Skeletal muscle tissue (tissue), 4 donors: Measurements from ENCODE around the gene MALRD1. TPM values are rescaled to one million over a fixed set of nuclear protein-coding genes. Genes with fewer than 3 reads are reported as not detected.
"Not testable (repeated sequence)": the region's sequence is repeated elsewhere in the genome, so short reads cannot be mapped to it uniquely, and the experiment has no call there.

ENCODE experiments used
- H3K27ac ChIP-seq: one replicate; pipeline ENCODE4 v1.7.0; 2013; ENCODE audit warnings: mild to moderate bottlenecking, low read depth, low read length, inconsistent platforms
- H3K27me3 ChIP-seq, 3 donors: one replicate each; pipeline ENCODE4 v1.7.0; 2013; ENCODE audit warnings: low read length in 3 of 3; ENCODE audit not compliant: control insufficient read depth in 3 of 3, insufficient read depth in 3 of 3
- H3K36me3 ChIP-seq, 3 donors: one replicate each; pipeline ENCODE4 v1.7.0; 2013; ENCODE audit warnings: low read length in 3 of 3; ENCODE audit not compliant: control insufficient read depth in 3 of 3, insufficient read depth in 3 of 3
- H3K4me1 ChIP-seq, 3 donors: one replicate each; pipeline ENCODE4 v1.7.0; 2013; ENCODE audit warnings: low read length in 3 of 3, mild to moderate bottlenecking in 3 of 3; ENCODE audit not compliant: control insufficient read depth in 3 of 3, insufficient read depth in 3 of 3
- H3K4me3 ChIP-seq, 3 donors: one replicate each; pipeline ENCODE4 v1.7.0; 2013; ENCODE audit warnings: low read length in 3 of 3
- H3K9ac ChIP-seq, 3 donors: one replicate each; pipeline ENCODE4 v1.7.0; 2013; ENCODE audit warnings: low read length in 3 of 3, mild to moderate bottlenecking in 3 of 3, moderate library complexity in 2 of 3, low read depth in 1 of 3
- H3K9me3 ChIP-seq, 3 donors: one replicate each; pipeline ENCODE4 v1.7.0; 2013; ENCODE audit warnings: low read length in 3 of 3; ENCODE audit not compliant: control insufficient read depth in 3 of 3
- total RNA-seq: library from RNA; depleted of rRNA; stranded (reverse); fragments of >200 nt; gene quantifications from one replicate; pipeline ENCODE4 v1.2.3, GENCODE V29; 2014
- donor health status: Osteomylitis.

The MALRD1 gene
- total RNA-seq, 1 donor from 2014 or later: 2.1 TPM

DNA sequence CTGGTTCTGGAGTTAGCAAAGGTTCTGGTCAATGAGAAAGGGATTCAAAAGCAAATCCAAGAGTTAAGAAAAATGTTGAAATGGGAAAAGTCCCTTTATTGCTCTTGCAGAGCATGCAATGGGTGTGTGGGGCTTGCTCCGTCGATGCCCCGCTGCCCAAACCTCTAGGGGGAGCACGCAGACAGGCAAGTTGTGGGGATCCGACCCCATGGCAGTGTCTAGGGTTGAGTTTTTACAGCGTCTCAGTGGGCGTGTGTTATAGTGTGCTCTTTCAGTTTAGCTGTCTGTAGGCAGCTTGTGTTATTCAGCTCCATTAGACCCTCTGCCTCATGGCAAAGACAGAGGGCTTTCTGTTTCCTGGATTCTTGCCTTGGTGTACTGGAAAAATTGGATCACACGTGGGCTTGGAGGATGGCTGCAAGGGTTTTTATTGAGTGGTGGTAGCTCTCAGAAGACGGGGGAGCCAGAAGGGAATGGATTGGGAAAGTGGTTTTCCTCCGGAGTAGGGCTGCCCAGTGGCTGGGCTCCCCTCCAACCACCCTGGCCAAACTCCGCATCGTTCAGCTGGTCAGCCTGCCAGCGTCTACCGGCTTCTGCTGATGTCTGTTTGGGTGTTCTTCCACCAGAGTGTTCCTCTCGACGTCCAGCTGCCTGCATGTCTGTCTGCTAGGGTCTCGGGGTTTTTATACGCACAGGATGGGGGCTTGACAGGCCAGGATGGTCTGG is 665.4 kb downstream of the MALRD1 start:
- Histone ChIP-seq H3K27ac (no peak overlapping the region), H3K27me3 (no peaks in the 10 kb centered on the region), H3K4me3 (peak overlapping the region; percentile 24 to 57 (median 35)), H3K36me3 (no peaks in the 10 kb centered on the region), H3K9me3 (peaks cover 2 to 5% (median 4%) of the 10 kb centered on the region in 3 donors), H3K4me1 (peaks cover 0 to 4% (median 0%) of the 10 kb centered on the region in 3 donors), H3K9ac (no peak overlapping the region)

DNA sequence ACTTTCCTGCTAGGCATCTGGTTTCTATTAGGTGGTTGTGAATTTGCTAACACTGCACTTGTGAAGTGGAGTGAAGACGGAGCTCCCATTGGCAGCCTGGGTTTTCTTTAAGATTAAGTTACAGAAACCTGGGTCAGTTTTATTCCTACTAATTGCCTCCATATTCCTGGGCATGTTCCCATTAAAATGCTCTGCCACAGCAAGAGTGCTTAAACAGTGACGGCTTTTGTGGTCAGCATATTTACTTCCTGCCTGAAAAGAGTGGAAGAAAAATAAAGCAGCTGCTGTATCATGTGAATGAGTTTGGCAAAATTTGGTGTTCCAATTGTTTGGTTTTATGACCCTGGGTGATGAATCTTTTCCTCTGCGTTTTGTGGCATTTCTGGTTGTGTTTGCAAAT is 670.7 kb downstream of the MALRD1 start:
- H3K4me3 ChIP-seq: peak overlapping the region in 1 of 3 donors; percentile 17
- no peaks in the 10 kb centered on the region for H3K36me3 ChIP-seq
- peaks cover 0 to 2% (median 0%) of the 10 kb centered on the region in 3 donors for H3K9me3 ChIP-seq
- no peak overlapping the region for H3K27ac ChIP-seq
- H3K27me3 ChIP-seq: no peaks in the 10 kb centered on the region
- no peak overlapping the region for H3K9ac ChIP-seq
- peaks cover 0 to 2% (median 0%) of the 10 kb centered on the region in 3 donors for H3K4me1 ChIP-seq

DNA sequence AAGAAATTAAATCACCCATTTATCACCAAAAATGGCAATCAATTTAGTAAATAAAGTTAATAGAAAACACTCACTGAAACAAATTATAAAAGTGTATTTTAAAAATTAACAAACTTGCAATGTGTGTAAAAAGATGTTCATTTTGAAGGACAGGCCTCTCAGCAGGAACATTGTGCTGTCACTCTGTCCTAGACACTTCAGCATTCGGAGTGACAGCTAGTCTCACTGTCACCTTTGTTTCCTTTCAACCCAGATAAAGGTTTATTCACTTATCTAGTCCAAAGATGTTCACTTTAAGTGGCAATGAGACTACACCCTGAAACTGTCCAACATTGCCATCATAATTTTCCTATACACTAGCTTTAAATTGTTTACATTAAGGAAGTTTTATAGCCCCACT is 675.7 kb downstream of the MALRD1 start:
- H3K36me3 ChIP-seq: no peaks in the 10 kb centered on the region
- H3K4me3 ChIP-seq: no peak overlapping the region
- no peaks in the 10 kb centered on the region for H3K4me1 ChIP-seq
- peaks cover 0 to 2% (median 0%) of the 10 kb centered on the region in 3 donors for H3K9me3 ChIP-seq
- H3K27ac ChIP-seq: no peak overlapping the region
- no peak overlapping the region for H3K9ac ChIP-seq
- H3K27me3 ChIP-seq: no peaks in the 10 kb centered on the region

DNA sequence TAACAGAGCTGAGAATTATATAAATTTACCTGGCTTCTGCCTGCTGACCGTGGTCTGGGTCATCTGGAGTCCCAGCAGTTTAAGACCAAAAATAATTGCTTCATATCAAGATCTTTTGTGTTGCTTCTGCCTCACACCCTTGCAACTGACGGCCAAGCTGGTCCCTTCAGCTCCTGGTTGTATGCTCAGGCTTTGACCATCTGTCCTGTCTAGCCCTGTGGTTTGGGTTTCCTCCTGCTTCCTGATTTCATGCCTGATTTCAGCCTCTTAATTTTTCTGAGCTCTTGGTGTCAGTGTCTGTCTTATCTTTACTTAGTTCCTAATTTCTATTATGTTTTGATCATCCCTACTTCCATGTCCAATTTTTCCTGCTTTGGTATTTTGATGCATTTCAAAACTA is 679.8 kb downstream of the MALRD1 start:
- Histone ChIP-seq H3K27me3 (no peaks in the 10 kb centered on the region), H3K4me3 (no peak overlapping the region), H3K9ac (no peak overlapping the region), H3K9me3 (peaks cover 0 to 2% (median 0%) of the 10 kb centered on the region in 3 donors), H3K27ac (no peak overlapping the region), H3K4me1 (no peaks in the 10 kb centered on the region), H3K36me3 (no peaks in the 10 kb centered on the region)

DNA sequence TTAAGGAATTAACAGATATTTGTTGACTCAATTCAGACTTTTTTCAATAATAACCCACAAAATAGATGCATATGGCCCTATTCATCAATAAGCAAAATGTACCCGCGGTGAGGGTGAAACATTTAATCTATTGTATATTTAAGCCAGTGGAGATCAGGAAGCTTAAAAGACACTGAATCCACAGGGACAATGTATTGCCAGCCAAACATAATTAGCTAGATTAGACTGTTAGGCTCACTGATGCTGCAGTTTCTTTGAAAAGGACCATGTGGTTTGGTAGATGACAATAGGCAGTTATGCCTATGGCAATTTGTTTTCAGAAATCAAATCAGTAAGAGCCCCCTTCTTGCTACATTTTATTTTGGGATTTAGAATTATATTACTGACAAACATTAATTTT is 680.4 kb downstream of the MALRD1 start:
- Histone ChIP-seq H3K9ac (no peak overlapping the region), H3K27ac (no peak overlapping the region), H3K36me3 (no peaks in the 10 kb centered on the region), H3K4me1 (no peaks in the 10 kb centered on the region), H3K9me3 (peaks cover 0 to 2% (median 0%) of the 10 kb centered on the region in 3 donors), H3K27me3 (no peaks in the 10 kb centered on the region), H3K4me3 (no peak overlapping the region)

DNA sequence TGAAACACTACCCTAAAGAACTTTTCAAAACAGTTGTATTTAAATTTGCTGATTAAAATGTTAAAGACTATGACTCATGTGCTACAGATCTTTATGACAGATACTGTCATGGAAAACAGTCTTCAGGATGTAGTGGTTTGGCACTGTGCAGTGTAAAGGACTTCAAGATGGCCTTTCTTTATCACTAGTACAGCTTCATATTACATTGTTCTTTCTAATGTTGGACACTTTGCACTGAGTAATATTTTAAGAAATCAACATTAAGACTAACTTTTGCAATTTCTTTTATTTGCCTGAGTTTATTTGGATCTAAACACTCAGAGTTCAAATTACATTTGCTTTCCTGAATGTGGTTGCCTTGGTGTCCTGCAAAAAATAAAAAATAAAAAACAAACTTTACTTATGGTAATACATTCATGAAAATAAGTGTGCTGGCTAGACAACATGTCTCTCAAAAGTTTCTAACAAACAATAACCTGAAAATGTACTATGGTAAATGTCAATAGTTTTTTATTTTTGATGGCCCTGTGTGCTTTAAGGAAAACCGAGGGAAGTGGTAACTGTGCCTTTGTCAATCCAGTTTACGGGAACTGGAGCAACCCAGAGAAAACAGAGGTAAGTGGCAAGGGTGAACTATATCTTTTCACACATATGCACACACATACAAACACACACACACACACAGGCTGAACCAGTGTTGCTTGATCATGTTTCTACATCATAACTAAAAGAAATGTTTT is 681.7 kb downstream of the MALRD1 start:
- Histone ChIP-seq H3K4me1 (no peaks in the 10 kb centered on the region), H3K9ac (no peak overlapping the region), H3K36me3 (no peaks in the 10 kb centered on the region), H3K27me3 (no peaks in the 10 kb centered on the region), H3K27ac (peak overlapping the region; percentile 32), H3K4me3 (no peak overlapping the region), H3K9me3 (peaks cover 0 to 4% (median 2%) of the 10 kb centered on the region in 3 donors)

DNA sequence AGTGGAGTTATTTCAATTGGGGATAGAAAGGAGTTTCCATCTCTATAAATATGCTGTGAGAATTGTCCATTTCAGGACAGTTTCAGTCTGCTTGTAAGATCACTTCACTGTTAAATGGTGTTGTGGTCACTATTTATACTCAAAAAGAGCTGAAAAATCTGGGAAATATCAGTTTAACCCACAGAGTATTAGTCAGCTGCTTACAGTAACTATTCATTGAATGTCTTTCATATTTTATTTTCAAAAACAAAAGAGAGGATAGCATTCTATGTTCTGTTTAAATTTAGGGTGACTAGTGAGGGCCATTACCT is 682.3 kb downstream of the MALRD1 start:
- no peak overlapping the region for H3K9ac ChIP-seq
- H3K36me3 ChIP-seq: no peaks in the 10 kb centered on the region
- peak overlapping the region; percentile 32 for H3K27ac ChIP-seq
- H3K27me3 ChIP-seq: no peaks in the 10 kb centered on the region
- no peaks in the 10 kb centered on the region for H3K4me1 ChIP-seq
- peaks cover 0 to 4% (median 0%) of the 10 kb centered on the region in 3 donors for H3K9me3 ChIP-seq
- no peak overlapping the region for H3K4me3 ChIP-seq

DNA sequence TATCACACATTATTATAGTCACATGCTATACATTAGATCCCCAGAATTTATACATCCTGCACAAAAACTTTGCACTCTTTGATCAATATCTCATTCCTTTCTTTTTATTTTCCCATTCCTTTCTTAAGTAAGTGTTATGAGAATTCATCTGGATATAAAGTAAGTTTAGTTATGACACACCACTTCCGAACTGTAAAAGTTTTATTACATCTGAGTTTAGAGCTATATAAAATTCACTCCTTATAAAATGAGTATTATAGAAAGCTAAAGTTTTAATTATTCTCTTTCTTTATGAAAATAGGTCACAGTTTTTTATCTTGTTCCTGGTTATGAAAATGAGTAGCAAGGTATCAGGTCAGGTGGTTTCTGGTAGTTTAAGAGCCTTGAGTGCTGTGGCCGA is 683.0 kb downstream of the MALRD1 start:
- H3K27ac ChIP-seq: no peak overlapping the region
- H3K9me3 ChIP-seq: peaks cover 0 to 4% (median 0%) of the 10 kb centered on the region in 3 donors
- H3K27me3 ChIP-seq: no peaks in the 10 kb centered on the region
- H3K9ac ChIP-seq: no peak overlapping the region
- no peaks in the 10 kb centered on the region for H3K4me1 ChIP-seq
- H3K4me3 ChIP-seq: no peak overlapping the region
- no peaks in the 10 kb centered on the region for H3K36me3 ChIP-seq

DNA sequence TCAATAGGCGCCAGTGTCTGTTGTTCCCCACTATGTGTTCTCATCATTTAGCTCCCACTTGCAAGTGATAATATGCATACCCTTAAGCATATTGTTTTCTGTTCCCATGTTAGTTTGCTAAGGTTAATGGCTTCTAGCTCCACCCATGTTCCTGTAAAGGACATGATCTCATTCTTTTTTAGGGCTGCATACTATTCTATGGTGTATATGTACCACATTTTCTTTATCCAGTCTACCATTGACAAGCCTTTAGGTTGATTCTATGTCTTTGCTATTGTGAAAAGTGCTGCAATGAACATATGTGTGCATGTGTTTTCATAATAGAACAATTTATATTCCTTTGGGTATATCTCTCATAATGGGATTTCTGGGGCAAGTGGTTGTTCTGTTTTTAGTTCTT is 689.8 kb downstream of the MALRD1 start:
- Histone ChIP-seq H3K9me3 (peaks cover 0 to 4% (median 0%) of the 10 kb centered on the region in 3 donors), H3K9ac (no peak overlapping the region), H3K4me1 (no peaks in the 10 kb centered on the region), H3K36me3 (no peaks in the 10 kb centered on the region), H3K27me3 (no peaks in the 10 kb centered on the region), H3K4me3 (no peak overlapping the region), H3K27ac (no peak overlapping the region)

DNA sequence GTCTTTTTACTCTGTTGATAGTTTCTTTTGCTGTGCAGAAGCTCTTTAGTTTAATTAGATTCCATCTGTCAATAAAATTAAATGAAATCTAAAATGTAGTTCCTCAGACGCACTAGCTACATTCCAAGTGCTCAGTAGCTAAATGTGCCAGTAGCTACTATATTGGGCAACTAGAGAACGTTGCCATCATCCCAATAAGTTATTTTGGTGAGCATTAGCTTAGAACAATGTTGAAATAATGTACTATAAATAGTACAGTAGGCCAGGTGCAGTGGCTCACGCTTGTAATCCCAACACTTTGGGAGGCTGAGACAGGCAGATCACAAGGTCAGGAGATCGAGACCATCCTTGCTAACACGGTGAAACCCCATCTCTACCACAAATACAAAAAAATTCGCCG is 690.6 kb downstream of the MALRD1 start:
- H3K27ac ChIP-seq, H3K9ac ChIP-seq, H3K27me3 ChIP-seq, H3K4me1 ChIP-seq, H3K9me3 ChIP-seq, H3K36me3 ChIP-seq, H3K4me3 ChIP-seq: not testable (repeated sequence)
